ENCODE data around the gene RPL13.

DNA sequence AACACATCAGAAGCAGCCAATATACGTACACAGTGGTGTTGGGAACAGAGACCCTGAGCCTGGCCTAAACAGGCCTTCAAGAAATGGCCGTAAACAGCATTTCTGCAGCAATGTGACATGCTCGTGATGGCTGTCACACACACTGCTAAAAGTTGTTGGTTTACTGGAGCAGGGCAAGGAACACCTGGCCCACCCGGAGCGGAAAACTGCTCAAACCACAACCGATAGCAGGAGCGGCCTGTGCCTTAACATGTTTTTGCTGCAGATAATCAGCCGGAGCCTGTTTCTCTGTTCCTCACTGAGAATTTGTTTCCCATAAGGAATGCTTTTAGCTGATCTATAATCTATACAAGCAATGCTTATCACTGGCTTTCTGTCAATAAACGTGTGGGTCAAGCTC, 47.0 kb downstream of the RPL13 start:
- no peak for TF ChIP-seq POLR2AphosphoS5 (IDR thresholded peaks at IDR 0.05; ENCODE audit: low read depth, low read length)
- TF ChIP-seq, protein P1, sequence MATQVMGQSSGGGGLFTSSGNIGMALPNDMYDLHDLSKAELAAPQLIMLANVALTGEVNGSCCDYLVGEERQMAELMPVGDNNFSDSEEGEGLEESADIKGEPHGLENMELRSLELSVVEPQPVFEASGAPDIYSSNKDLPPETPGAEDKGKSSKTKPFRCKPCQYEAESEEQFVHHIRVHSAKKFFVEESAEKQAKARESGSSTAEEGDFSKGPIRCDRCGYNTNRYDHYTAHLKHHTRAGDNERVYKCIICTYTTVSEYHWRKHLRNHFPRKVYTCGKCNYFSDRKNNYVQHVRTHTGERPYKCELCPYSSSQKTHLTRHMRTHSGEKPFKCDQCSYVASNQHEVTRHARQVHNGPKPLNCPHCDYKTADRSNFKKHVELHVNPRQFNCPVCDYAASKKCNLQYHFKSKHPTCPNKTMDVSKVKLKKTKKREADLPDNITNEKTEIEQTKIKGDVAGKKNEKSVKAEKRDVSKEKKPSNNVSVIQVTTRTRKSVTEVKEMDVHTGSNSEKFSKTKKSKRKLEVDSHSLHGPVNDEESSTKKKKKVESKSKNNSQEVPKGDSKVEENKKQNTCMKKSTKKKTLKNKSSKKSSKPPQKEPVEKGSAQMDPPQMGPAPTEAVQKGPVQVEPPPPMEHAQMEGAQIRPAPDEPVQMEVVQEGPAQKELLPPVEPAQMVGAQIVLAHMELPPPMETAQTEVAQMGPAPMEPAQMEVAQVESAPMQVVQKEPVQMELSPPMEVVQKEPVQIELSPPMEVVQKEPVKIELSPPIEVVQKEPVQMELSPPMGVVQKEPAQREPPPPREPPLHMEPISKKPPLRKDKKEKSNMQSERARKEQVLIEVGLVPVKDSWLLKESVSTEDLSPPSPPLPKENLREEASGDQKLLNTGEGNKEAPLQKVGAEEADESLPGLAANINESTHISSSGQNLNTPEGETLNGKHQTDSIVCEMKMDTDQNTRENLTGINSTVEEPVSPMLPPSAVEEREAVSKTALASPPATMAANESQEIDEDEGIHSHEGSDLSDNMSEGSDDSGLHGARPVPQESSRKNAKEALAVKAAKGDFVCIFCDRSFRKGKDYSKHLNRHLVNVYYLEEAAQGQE (IDR thresholded peaks at IDR 0.05; ENCODE audit: insufficient read depth in 1 of 2, low read depth in 2 of 2, low read length in 2 of 2), result no peak
- TF ChIP-seq TAF1 (IDR thresholded peaks at IDR 0.05; ENCODE audit: borderline replicate concordance, insufficient read depth, low read length), result no peak
- TF ChIP-seq FOXP2 (optimal IDR thresholded peaks at IDR 0.05; ENCODE audit: borderline replicate concordance, extremely low read depth, extremely low read length, insufficient read depth), result no peak

Data from PFSK-1 (cell line).